IPS-20b (cell line): ENCODE data around the gene ZNF2.
A peak's percentile ranks its signal among the peaks of the same experiment; 100 is the strongest.

Experiments
- H3K27ac ChIP-seq: one replicate; pipeline ENCODE4 v1.5.1; 2013; ENCODE audit warnings: low read length
- H3K27me3 ChIP-seq: 2 replicates; pipeline ENCODE4 v1.6.1; 2013; ENCODE audit warnings: mild to moderate bottlenecking, low read length, inconsistent platforms; ENCODE audit not compliant: insufficient read depth
- H3K36me3 ChIP-seq: 2 replicates; pipeline ENCODE4 v1.6.1; 2013; ENCODE audit warnings: low read depth, mild to moderate bottlenecking, inconsistent platforms, low read length, moderate library complexity; ENCODE audit not compliant: insufficient read depth
- H3K4me1 ChIP-seq: 2 replicates; pipeline ENCODE4 v1.6.1; 2013; ENCODE audit warnings: mild to moderate bottlenecking, control low read depth, inconsistent platforms, low read length, moderate library complexity; ENCODE audit not compliant: insufficient read depth
- H3K4me3 ChIP-seq: 2 replicates; pipeline ENCODE4 v1.5.1; 2013; ENCODE audit warnings: mild to moderate bottlenecking, low read length, inconsistent platforms
- H3K9ac ChIP-seq: 2 replicates; pipeline ENCODE4 v1.6.1; 2013; ENCODE audit warnings: low read depth, mild to moderate bottlenecking, inconsistent platforms, low read length, moderate library complexity
- H3K9me3 ChIP-seq: 2 replicates; pipeline ENCODE4 v1.6.1; 2013; ENCODE audit warnings: mild to moderate bottlenecking, low read depth, low read length, inconsistent platforms; ENCODE audit not compliant: insufficient read depth

Gene ZNF2

GRCh38 chr2:95165371-95166064 lies at the start of gene ZNF2:
TSS of gene ZNF2 (plus strand) at chr2:95165809. CDS start at chr2:95176227, 10,418 bp downstream.
- Histone ChIP-seq H3K27ac (peak within 1 kb of the TSS; percentile 81), H3K4me3 (peak within 1 kb of the TSS; percentile 87), H3K27me3 (peaks cover 1% of the 10 kb centered on the region; the same call in 1 of the 2 replicates), H3K36me3 (no peaks in the 10 kb centered on the region), H3K9ac (peak within 1 kb of the TSS; percentile 86), H3K4me1 (peaks cover 3% of the 10 kb centered on the region; the same call in 1 of the 2 replicates), H3K9me3 (no peaks in the 10 kb centered on the region)

- H3K36me3 ChIP-seq, result peaks cover 12% of the 10 kb centered on the region; the same call in 1 of the 2 replicates
- H3K4me3 ChIP-seq, result peak overlapping the region; percentile 99
- no peaks in the 10 kb centered on the region for H3K4me1 ChIP-seq
- peak overlapping the region; percentile 93 for H3K9ac ChIP-seq
- H3K27ac ChIP-seq, result peak overlapping the region; percentile 83
- no peaks in the 10 kb centered on the region for H3K9me3 ChIP-seq
- no peaks in the 10 kb centered on the region for H3K27me3 ChIP-seq
Measured at GRCh38 chr2:95121093-95121406, 44.6 kb upstream of the ZNF2 start.

- Histone ChIP-seq H3K27ac (peak within 1 kb of the TSS; percentile 83), H3K9me3 (no peaks in the 10 kb centered on the region), H3K36me3 (peaks cover 9% of the 10 kb centered on the region; the same call in 1 of the 2 replicates), H3K4me1 (no peaks in the 10 kb centered on the region), H3K4me3 (peak within 1 kb of the TSS; percentile 99), H3K27me3 (no peaks in the 10 kb centered on the region), H3K9ac (peak within 1 kb of the TSS; percentile 93)
Measured at GRCh38 chr2:95121407-95122196, 44.0 kb upstream of the ZNF2 start, which contains the start of gene MRPS5. TSS of gene MRPS5 (minus strand) at chr2:95121808. CDS start at chr2:95121791, 17 bp downstream.

GRCh38 chr2:95122197-95122551 lies 43.4 kb upstream of the ZNF2 start:
- H3K4me3 ChIP-seq, result peak overlapping the region; percentile 99
- no peaks in the 10 kb centered on the region for H3K27me3 ChIP-seq
- H3K4me1 ChIP-seq, result no peaks in the 10 kb centered on the region
- H3K9ac ChIP-seq, result peak overlapping the region; percentile 93; the same call in 1 of the 2 replicates
- H3K9me3 ChIP-seq, result no peaks in the 10 kb centered on the region
- peaks cover 7% of the 10 kb centered on the region; the same call in 1 of the 2 replicates for H3K36me3 ChIP-seq
- H3K27ac ChIP-seq, result peak overlapping the region; percentile 83

GRCh38 chr2:95138702-95139101 lies 26.9 kb upstream of the ZNF2 start:
- no peaks in the 10 kb centered on the region; the same call in 1 of the 2 replicates for H3K36me3 ChIP-seq
- no peak overlapping the region for H3K27ac ChIP-seq
- no peaks in the 10 kb centered on the region for H3K27me3 ChIP-seq
- H3K4me3 ChIP-seq, result no peak overlapping the region
- no peak overlapping the region for H3K9ac ChIP-seq
- no peaks in the 10 kb centered on the region for H3K4me1 ChIP-seq
- peaks cover 73% of the 10 kb centered on the region for H3K9me3 ChIP-seq

GRCh38 chr2:95143838-95144237 lies 21.8 kb upstream of the ZNF2 start:
- Histone ChIP-seq H3K27me3 (no peaks in the 10 kb centered on the region), H3K9me3 (peaks cover 93% of the 10 kb centered on the region), H3K27ac (no peak overlapping the region), H3K36me3 (peaks cover 19% of the 10 kb centered on the region), H3K9ac (no peak overlapping the region), H3K4me3 (no peak overlapping the region), H3K4me1 (no peaks in the 10 kb centered on the region)

- Histone ChIP-seq H3K36me3 (peaks cover 68% of the 10 kb centered on the region), H3K9me3 (peaks cover 91% of the 10 kb centered on the region), H3K27me3 (no peaks in the 10 kb centered on the region), H3K4me1 (no peaks in the 10 kb centered on the region), H3K27ac (no peak overlapping the region), H3K4me3 (0 out of 2 replicates have a peak overlapping the region, but pooled peaks have one; percentile 13), H3K9ac (no peak overlapping the region)
Measured at GRCh38 chr2:95149397-95149984, 16.1 kb upstream of the ZNF2 start.

- Histone ChIP-seq H3K9me3 (peaks cover 7% of the 10 kb centered on the region), H3K27me3 (peaks cover 29% of the 10 kb centered on the region), H3K4me1 (no peaks in the 10 kb centered on the region), H3K27ac (no peak overlapping the region), H3K9ac (peak overlapping the region; percentile 64), H3K4me3 (peak overlapping the region; percentile 82), H3K36me3 (peaks cover 28% of the 10 kb centered on the region)
Measured at GRCh38 chr2:95158441-95158840, 7.2 kb upstream of the ZNF2 start.

- H3K27ac ChIP-seq, result no peak overlapping the region
- peak overlapping the region; percentile 82 for H3K4me3 ChIP-seq
- peak overlapping the region; percentile 64 for H3K9ac ChIP-seq
- H3K27me3 ChIP-seq, result peaks cover 29% of the 10 kb centered on the region
- 0 out of 2 replicates have a peak, but pooled peaks cover 4% of the 10 kb centered on the region for H3K9me3 ChIP-seq
- no peaks in the 10 kb centered on the region for H3K4me1 ChIP-seq
- H3K36me3 ChIP-seq, result peaks cover 22% of the 10 kb centered on the region
Measured at GRCh38 chr2:95158891-95159619, 6.6 kb upstream of the ZNF2 start.

- peaks cover 29% of the 10 kb centered on the region for H3K27me3 ChIP-seq
- H3K36me3 ChIP-seq, result peaks cover 14% of the 10 kb centered on the region
- no peaks in the 10 kb centered on the region for H3K9me3 ChIP-seq
- H3K4me3 ChIP-seq, result peak within 1 kb of the TSS; percentile 82
- peaks cover 3% of the 10 kb centered on the region; the same call in 1 of the 2 replicates for H3K4me1 ChIP-seq
- no peak within 1 kb of the TSS for H3K27ac ChIP-seq
- H3K9ac ChIP-seq, result peak within 1 kb of the TSS; percentile 66
Measured at GRCh38 chr2:95159690-95160449, 5.7 kb upstream of the ZNF2 start, which contains the start of gene ZNF514. TSS of gene ZNF514 (minus strand) at chr2:95159848. CDS start at chr2:95153253, 6,595 bp downstream.
